ENCODE measurements around the gene TOP2A.

GRCh38 chr17:40364121-40364861 is 53.4 kb downstream of the TOP2A start, which contains the start of gene GJD3:
- TF ChIP-seq YY1 (IDR thresholded peaks at IDR 0.05; ENCODE audit: insufficient read depth, insufficient read length) (no peak), ZNF274 (IDR thresholded peaks at IDR 0.05; ENCODE audit: low read depth, low read length) (no peak), SUZ12 (IDR thresholded peaks at IDR 0.05; ENCODE audit: extremely low read depth, insufficient read depth, insufficient read length) (no peak)

Data from NT2/D1 (cell line).